Esophagus squamous epithelium (tissue), 4 donors: ENCODE measurements around the gene KAT2B.

Experiments used
- CTCF ChIP-seq, 6 experiments: fragments of 450-650 bp in 4 of 6; fragments of 200-600 bp in 2 of 6; sonication (generic) in 2 of 6; IDR thresholded peaks; one replicate each; pipeline ENCODE4 v1.5.1; 2016 to 2019; ENCODE audit warnings: antibody characterized with exemption in 6 of 6, mild to moderate bottlenecking in 4 of 6, moderate library complexity in 4 of 6
- POLR2A ChIP-seq, 4 donors: fragments of 450-650 bp; IDR thresholded peaks; one replicate each; pipeline ENCODE4 v1.6.1; 2017; ENCODE audit warnings: antibody characterized with exemption in 4 of 4, mild to moderate bottlenecking in 4 of 4, moderate library complexity in 3 of 4

- TF ChIP-seq CTCF (IDR thresholded peaks at IDR 0.05) (no peak), POLR2A (IDR thresholded peaks at IDR 0.05) (no peak)
These were observed 17.4 kb downstream of the KAT2B start for GRCh38 chr3:20057612-20058180.
